Measurements from ENCODE around the gene PCGF1. TPM values are rescaled to one million over a fixed set of nuclear protein-coding genes. Genes with fewer than 3 reads are reported as not detected.

PCGF1 gene
- total and polyA plus RNA-seq, 9 of the 15 experiments (the other 6 are each of a cell fraction or from before 2014, with no cell fraction given): 20.3 to 45.7 (median 29.3) TPM

- TF ChIP-seq MITF (IDR thresholded peaks at IDR 0.05) (no peak), FIP1L1 (IDR thresholded peaks at IDR 0.05; ENCODE audit: low read depth, low read length, poor library complexity, severe bottlenecking) (no peak), NR4A1 (CRISPR knock-in tag; IDR thresholded peaks at IDR 0.05) (no peak), NR4A1 (tag; IDR thresholded peaks at IDR 0.05) (no peak), THRB (CRISPR knock-in tag; conservative IDR thresholded peaks at IDR 0.05) (no peak), ELK1 (CRISPR knock-in tag; IDR thresholded peaks at IDR 0.05) (no peak), MCM5 (IDR thresholded peaks at IDR 0.05; ENCODE audit: low read depth) (no peak), CCAR2 (IDR thresholded peaks at IDR 0.05; ENCODE audit: low read depth, low read length) (no peak), ZNF436 (CRISPR knock-in tag; IDR thresholded peaks at IDR 0.05) (no peak), MAFG (tag; conservative IDR thresholded peaks at IDR 0.05) (peak; percentile 99), MBD1 (CRISPR knock-in tag; IDR thresholded peaks at IDR 0.05) (no peak), EGR1 (conservative IDR thresholded peaks at IDR 0.05) (peak; percentile 33; the same call in 1 of the 2 replicates), HMG20B (CRISPR knock-in tag; IDR thresholded peaks at IDR 0.05) (no peak), POLR2G (IDR thresholded peaks at IDR 0.05; ENCODE audit: low read depth, low read length) (peak; percentile 71)
Observed at GRCh38 chr2:74553892-74554819, 46.7 kb upstream of the PCGF1 start, which contains the start of the genes DOK1 and LOXL3 (continued).

Data from K562 (cell line).